Breast epithelium (tissue), 3 donors: ENCODE data around the gene OR9A2.

Source experiments
- POLR2AphosphoS5 ChIP-seq, 3 donors: sonication (generic); formaldehyde crosslinking; IDR thresholded peaks; one replicate each; pipeline ENCODE4 v1.6.1; 2017; ENCODE audit warnings: antibody characterized with exemption in 3 of 3
- TF ChIP-seq, protein P1 (sequence below), 3 donors: fragments of 450-650 bp; IDR thresholded peaks; one replicate each; pipeline ENCODE4 v1.5.1; 2016 to 2017; ENCODE audit warnings: antibody characterized with exemption in 3 of 3, mild to moderate bottlenecking in 3 of 3, moderate library complexity in 3 of 3

DNA sequence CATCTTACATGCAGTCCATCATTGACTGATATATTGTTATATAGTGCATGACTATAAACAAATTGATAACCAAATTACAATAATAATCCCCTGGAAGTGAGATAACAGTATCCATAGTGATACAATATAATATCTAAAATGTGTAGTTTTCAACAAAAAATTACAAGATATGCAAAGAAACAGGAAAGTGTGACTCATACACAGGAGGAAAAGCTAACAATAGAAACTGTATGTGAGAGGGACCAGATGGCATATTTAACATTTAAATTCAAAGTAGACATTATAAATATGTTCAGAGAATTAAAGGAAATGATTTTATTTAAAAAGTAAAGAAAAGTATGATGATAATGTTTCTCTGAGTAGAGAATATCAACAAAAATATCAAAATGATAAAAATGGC lies 8.0 kb downstream of the OR9A2 start:
- TF ChIP-seq POLR2AphosphoS5 (IDR thresholded peaks at IDR 0.05): no peak
- TF ChIP-seq, protein P1, sequence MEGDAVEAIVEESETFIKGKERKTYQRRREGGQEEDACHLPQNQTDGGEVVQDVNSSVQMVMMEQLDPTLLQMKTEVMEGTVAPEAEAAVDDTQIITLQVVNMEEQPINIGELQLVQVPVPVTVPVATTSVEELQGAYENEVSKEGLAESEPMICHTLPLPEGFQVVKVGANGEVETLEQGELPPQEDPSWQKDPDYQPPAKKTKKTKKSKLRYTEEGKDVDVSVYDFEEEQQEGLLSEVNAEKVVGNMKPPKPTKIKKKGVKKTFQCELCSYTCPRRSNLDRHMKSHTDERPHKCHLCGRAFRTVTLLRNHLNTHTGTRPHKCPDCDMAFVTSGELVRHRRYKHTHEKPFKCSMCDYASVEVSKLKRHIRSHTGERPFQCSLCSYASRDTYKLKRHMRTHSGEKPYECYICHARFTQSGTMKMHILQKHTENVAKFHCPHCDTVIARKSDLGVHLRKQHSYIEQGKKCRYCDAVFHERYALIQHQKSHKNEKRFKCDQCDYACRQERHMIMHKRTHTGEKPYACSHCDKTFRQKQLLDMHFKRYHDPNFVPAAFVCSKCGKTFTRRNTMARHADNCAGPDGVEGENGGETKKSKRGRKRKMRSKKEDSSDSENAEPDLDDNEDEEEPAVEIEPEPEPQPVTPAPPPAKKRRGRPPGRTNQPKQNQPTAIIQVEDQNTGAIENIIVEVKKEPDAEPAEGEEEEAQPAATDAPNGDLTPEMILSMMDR (IDR thresholded peaks at IDR 0.05): no peak
